ENCODE data around the gene VAMP2.

VAMP2 gene

GRCh38 chr17:8125154-8125946 is 37.4 kb downstream of the VAMP2 start:
- Histone ChIP-seq H3K9ac (no peak overlapping the region), H2AFZ (ENCODE audit: low read depth) (peak overlapping the region; percentile 30; the same call in 1 of the 2 replicates), H3K27me3 (ENCODE audit: insufficient read depth, low read depth) (no peaks in the 10 kb centered on the region), H3K79me2 (ENCODE audit: insufficient read depth, low read depth) (no peaks in the 10 kb centered on the region), H3K4me2 (peak overlapping the region; percentile 48; the same call in 1 of the 2 replicates), H3K36me3 (ENCODE audit: insufficient read depth) (no peaks in the 10 kb centered on the region), H3K27ac (no peak overlapping the region), H3K4me3 (IDR thresholded peaks at IDR 0.05; ENCODE audit: insufficient read depth, low read depth, low read length) (no peak overlapping the region), H4K20me1 (ENCODE audit: insufficient read depth) (no peaks in the 10 kb centered on the region), H3K4me1 (ENCODE audit: low read depth, poor library complexity, severe bottlenecking) (no peaks in the 10 kb centered on the region)
- TF ChIP-seq, protein P1, sequence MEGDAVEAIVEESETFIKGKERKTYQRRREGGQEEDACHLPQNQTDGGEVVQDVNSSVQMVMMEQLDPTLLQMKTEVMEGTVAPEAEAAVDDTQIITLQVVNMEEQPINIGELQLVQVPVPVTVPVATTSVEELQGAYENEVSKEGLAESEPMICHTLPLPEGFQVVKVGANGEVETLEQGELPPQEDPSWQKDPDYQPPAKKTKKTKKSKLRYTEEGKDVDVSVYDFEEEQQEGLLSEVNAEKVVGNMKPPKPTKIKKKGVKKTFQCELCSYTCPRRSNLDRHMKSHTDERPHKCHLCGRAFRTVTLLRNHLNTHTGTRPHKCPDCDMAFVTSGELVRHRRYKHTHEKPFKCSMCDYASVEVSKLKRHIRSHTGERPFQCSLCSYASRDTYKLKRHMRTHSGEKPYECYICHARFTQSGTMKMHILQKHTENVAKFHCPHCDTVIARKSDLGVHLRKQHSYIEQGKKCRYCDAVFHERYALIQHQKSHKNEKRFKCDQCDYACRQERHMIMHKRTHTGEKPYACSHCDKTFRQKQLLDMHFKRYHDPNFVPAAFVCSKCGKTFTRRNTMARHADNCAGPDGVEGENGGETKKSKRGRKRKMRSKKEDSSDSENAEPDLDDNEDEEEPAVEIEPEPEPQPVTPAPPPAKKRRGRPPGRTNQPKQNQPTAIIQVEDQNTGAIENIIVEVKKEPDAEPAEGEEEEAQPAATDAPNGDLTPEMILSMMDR (conservative IDR thresholded peaks at IDR 0.05; ENCODE audit: low read depth, low read length): no peak

- TF ChIP-seq, protein P1 (conservative IDR thresholded peaks at IDR 0.05; ENCODE audit: low read depth, low read length): no peak
- H3K9ac ChIP-seq: no peak overlapping the region
- peak overlapping the region; percentile 6; the same call in 1 of the 2 replicates for H2AFZ ChIP-seq (ENCODE audit: low read depth)
- H4K20me1 ChIP-seq (ENCODE audit: insufficient read depth): no peaks in the 10 kb centered on the region
- no peaks in the 10 kb centered on the region for H3K4me1 ChIP-seq (ENCODE audit: low read depth, poor library complexity, severe bottlenecking)
- H3K4me2 ChIP-seq: peak overlapping the region; percentile 48; the same call in 1 of the 2 replicates
- no peak overlapping the region for H3K27ac ChIP-seq
- no peaks in the 10 kb centered on the region for H3K27me3 ChIP-seq (ENCODE audit: insufficient read depth, low read depth)
- no peaks in the 10 kb centered on the region for H3K36me3 ChIP-seq (ENCODE audit: insufficient read depth)
- H3K79me2 ChIP-seq (ENCODE audit: insufficient read depth, low read depth): no peaks in the 10 kb centered on the region
- H3K4me3 ChIP-seq (IDR thresholded peaks at IDR 0.05; ENCODE audit: insufficient read depth, low read depth, low read length): no peak overlapping the region
Observed at GRCh38 chr17:8124350-8125153, 38.2 kb downstream of the VAMP2 start.

DNA sequence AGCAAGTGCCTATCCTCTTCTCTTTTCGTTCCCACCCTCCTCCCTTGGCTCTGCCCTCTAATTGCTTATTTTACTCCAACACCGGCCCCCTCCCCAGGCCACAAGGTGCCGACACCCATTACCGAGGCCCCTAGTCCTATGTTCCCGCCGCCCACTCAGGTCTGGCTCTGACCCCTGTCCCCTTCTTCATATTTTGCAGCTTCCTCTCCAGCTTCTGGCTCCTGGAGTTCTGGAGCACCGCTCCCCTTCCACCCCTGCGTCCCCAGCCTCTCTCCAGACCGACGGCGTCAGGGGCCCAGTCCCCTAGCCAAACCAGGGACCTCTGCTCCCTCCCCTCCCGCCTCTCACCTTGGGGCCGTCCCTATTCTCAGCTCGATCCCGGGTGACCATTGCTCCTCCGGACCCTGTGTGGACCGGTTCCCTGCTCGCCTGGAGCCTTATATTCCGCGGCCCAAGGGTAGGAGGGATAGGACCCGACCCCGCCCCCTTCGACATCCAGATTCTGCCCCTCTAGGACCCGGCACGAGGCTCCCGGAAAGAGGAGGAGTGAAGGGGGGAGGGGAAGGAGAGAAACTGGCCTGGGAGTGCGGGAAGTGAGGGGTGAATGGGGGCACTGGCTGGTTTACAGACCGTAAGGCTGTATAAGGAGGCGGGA is 38.9 kb downstream of the VAMP2 start, which contains the start of gene HES7:
HES7 (minus strand) TSS at position 412 of the 655 bp plus-strand sequence; CDS start at position 390, 22 bp downstream.
- Histone ChIP-seq H3K4me3 (IDR thresholded peaks at IDR 0.05; ENCODE audit: insufficient read depth, low read depth, low read length) (no peak within 1 kb of the TSS), H3K79me2 (ENCODE audit: insufficient read depth, low read depth) (no peaks in the 10 kb centered on the region), H3K27me3 (ENCODE audit: insufficient read depth, low read depth) (no peaks in the 10 kb centered on the region), H3K27ac (no peak within 1 kb of the TSS), H2AFZ (ENCODE audit: low read depth) (peak within 1 kb of the TSS; percentile 30; the same call in 1 of the 2 replicates), H3K4me2 (peak within 1 kb of the TSS; percentile 48; the same call in 1 of the 2 replicates), H3K36me3 (ENCODE audit: insufficient read depth) (no peaks in the 10 kb centered on the region), H4K20me1 (ENCODE audit: insufficient read depth) (no peaks in the 10 kb centered on the region), H3K4me1 (ENCODE audit: low read depth, poor library complexity, severe bottlenecking) (no peaks in the 10 kb centered on the region), H3K9ac (no peak within 1 kb of the TSS)
- TF ChIP-seq, protein P1 (conservative IDR thresholded peaks at IDR 0.05; ENCODE audit: low read depth, low read length): no peak

Measured in KMS-11 (cell line).